ENCODE measurements around the gene MIB1.

Gene MIB1

DNA sequence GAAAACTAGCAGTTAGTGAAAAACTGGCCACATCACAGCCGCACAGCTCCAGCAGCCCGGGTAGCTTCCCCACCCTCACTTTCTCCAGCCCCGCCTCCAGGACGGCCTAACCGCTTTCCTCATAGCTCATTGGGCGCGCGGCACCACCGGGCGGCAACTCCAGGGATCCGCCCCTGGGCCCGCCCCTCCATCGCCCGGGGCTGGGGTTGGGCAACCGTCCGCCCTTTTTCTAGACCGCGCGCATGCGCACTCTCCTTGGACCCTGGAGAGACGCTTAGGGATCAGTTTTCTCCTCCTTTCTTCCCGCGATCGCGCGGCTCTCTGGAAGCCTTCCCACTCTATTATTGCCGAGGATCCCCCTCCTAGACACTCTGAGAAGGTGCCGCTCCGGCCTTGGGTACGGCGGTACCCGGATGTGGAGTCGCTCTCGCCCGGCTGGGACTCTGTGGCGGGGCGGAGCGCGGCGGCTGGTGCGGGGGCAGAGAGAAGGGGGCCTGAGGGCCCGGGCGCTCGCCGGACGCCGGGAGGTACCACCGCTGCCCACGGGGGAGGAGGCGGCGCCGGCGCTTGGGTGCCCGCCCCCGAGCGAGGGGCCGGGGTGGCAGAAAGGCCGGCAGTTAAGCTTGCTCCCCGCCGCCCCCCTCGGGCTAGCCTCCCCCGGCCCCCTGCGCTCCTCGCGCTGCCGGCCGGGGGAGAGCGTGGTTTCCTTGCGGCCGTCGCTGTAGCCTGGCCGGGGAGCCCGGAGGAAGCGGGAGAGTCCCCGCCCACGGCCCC, at the start of gene MIB1:
Gene MIB1, plus strand, starts transcription at position 255 of the 774 bp plus-strand sequence. CDS start 792 bp downstream, outside the sequence.
- CTCF ChIA-PET, result interaction anchor here (0.8 to 1.8 kb wide), 9 partner anchors 10 to 140 kb away, joined by 3 to 7 read pairs (median 4); partner anchors contain the start of genes ABHD3 and ESCO1
- POLR2A ChIA-PET, result interaction anchor here (0.6 to 0.9 kb wide), 6 partner anchors 11 to 1394 kb away, joined by 3 to 7 read pairs (median 4); partner anchors contain the start of genes ABHD3 and ESCO1
- peak; percentile 97 for DNase-seq (ENCODE audit: extremely low spot score)
- TF ChIP-seq, protein P1, sequence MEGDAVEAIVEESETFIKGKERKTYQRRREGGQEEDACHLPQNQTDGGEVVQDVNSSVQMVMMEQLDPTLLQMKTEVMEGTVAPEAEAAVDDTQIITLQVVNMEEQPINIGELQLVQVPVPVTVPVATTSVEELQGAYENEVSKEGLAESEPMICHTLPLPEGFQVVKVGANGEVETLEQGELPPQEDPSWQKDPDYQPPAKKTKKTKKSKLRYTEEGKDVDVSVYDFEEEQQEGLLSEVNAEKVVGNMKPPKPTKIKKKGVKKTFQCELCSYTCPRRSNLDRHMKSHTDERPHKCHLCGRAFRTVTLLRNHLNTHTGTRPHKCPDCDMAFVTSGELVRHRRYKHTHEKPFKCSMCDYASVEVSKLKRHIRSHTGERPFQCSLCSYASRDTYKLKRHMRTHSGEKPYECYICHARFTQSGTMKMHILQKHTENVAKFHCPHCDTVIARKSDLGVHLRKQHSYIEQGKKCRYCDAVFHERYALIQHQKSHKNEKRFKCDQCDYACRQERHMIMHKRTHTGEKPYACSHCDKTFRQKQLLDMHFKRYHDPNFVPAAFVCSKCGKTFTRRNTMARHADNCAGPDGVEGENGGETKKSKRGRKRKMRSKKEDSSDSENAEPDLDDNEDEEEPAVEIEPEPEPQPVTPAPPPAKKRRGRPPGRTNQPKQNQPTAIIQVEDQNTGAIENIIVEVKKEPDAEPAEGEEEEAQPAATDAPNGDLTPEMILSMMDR (IDR thresholded peaks at IDR 0.05; ENCODE audit: control extremely low read depth, extremely low read depth, low read depth, missing control alignments), result no peak

DNA sequence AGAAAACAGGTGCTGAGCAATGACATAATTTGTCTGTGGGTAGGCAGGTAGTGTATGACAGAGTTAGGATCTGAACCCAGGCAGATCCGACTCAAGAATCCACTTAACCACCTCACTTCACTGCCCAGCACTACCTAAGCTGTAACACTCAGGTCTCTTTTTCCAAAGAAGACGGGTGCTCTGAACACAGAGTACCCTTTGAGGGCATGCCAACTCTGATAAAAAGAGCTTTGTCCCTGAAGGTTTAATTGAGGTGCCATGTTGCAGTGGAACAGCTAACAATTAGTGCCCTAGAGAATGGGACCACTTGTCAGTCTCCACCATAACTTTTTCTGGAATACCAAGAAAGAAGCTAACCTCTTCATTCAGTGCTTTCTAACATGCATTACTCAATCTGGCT, 47.3 kb upstream of the MIB1 start:
- TF ChIP-seq, protein P1 (IDR thresholded peaks at IDR 0.05; ENCODE audit: control extremely low read depth, extremely low read depth, low read depth, missing control alignments), result no peak
- CTCF ChIA-PET, result interaction anchor here (1.4 to 2.6 kb wide), 4 partner anchors 8 to 15 kb away, joined by 4 to 7 read pairs (median 6); partner anchors contain the start of gene ABHD3
- POLR2A ChIA-PET, result interaction anchor here (0.7 kb wide), 1 partner anchor 11 kb away, joined by 3 read pairs; the partner anchor contains the start of gene ABHD3
- no peak for DNase-seq (ENCODE audit: extremely low spot score)

DNA sequence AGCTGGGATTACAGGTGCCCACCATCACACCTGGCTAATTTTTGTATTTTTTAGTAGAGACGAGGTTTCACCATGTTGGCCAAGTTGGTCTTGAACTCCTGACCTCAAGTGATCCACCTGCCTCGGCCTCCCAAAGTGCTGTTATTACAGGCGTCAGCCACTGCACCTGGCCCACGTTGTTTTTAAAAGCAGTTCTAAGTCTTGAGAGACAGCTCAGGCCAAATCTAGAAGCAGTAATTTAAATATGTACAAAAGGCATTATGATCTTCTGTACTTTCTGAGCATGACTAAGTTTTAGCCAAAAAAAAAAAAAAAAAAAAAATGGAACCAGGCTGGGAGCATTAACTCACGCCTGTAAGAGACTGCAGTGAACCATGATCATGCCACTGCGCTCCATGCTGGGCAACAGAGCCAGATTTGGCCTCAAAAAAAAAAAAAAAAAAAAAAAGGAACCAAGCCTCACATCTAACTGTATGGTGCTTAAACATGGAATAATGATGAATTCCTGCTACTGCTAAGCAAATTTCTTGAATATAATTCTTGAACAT, 40.0 kb upstream of the MIB1 start:
- ChIA-PET CTCF (interaction anchor here (1.2 to 1.5 kb wide), 2 partner anchors 7 to 9 kb away, joined by 4 read pairs; no protein-coding TSS in a partner anchor), POLR2A (no interaction called here)
- no peak for DNase-seq (ENCODE audit: extremely low spot score)
- TF ChIP-seq, protein P1 (IDR thresholded peaks at IDR 0.05; ENCODE audit: control extremely low read depth, extremely low read depth, low read depth, missing control alignments), result no peak

DNA sequence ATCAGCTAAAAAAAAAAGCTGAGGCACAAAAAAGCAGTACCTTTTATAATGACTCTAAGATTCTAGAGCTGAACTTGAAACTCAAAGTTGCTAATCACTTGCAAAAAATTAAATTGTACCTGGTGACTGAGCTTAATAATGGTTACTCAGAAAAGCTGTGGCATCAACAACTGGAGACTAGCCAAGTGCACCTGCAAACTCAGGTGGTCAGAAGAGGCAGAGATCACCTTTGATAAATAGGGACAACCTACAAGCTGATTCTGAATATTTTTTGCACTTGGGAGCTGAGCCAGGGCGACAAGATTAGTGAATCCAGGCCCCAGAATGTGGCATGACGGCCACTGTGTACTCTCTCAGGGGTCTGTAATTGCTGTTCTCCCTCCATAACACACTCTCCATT, 39.0 kb upstream of the MIB1 start:
- TF ChIP-seq, protein P1 (IDR thresholded peaks at IDR 0.05; ENCODE audit: control extremely low read depth, extremely low read depth, low read depth, missing control alignments), result no peak
- CTCF ChIA-PET, result interaction anchor here (0.9 to 1.5 kb wide), 5 partner anchors 8 to 101 kb away, joined by 3 to 5 read pairs (median 4); partner anchors contain the start of gene ESCO1
- POLR2A ChIA-PET, result no interaction called here
- DNase-seq (ENCODE audit: extremely low spot score), result no peak

DNA sequence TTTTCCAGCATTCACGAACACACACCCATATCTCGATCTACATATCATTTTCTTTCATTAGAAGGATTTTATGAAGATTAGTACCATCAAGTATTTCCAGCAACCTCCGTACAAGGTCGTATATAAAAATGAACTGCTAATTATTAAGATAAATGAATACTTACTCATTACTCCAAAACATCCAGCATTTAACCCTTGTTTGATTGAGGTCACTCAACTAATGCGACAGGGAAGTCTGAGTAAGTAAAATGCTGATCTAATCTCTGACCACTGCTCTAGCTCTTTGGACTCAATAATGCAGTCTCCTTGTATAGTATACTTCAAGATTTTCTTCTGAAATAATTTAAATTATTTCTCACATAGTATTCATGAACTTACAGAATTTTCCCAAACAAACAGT, 38.0 kb upstream of the MIB1 start:
- DNase-seq (ENCODE audit: extremely low spot score), result no peak
- ChIA-PET POLR2A (interaction anchor here (0.7 kb wide), 1 partner anchor 151 kb away, joined by 7 read pairs; no protein-coding TSS in a partner anchor), CTCF (interaction anchor here (2.6 kb wide), 1 partner anchor 90 kb away, joined by 8 read pairs; the partner anchor contains the start of gene SNRPD1)
- TF ChIP-seq, protein P1 (IDR thresholded peaks at IDR 0.05; ENCODE audit: control extremely low read depth, extremely low read depth, low read depth, missing control alignments), result no peak

DNA sequence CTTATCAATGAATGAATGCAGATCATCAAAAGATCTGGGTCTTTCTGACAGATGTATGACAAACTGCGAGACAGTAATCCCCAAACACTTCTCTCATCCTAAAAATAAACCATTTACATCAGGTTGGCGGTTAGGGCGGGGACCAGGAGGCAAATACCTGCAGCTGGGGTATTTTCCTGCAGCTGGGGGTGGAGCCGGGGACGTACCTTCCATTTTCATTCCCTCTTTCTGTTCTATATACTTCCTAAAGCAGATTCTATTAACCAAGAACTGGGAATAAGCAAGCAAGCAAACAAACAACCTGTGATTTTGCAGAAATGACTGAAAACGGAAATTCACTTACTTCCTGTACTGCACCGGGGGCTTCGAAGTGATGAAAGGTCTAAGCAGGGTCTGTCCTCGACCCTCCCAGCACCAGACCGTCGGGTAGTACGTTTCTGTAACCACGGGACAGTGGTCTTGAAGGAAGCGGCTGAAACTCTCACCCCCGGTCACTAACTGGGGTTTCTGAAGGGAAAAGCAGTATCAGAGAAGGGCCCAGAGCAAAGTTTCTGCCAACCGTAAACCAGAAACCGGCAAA, 37.3 kb upstream of the MIB1 start:
- TF ChIP-seq, protein P1 (IDR thresholded peaks at IDR 0.05; ENCODE audit: control extremely low read depth, extremely low read depth, low read depth, missing control alignments), result no peak
- ChIA-PET POLR2A (interaction anchor here (0.7 to 1.9 kb wide), 2 partner anchors 103 to 151 kb away, joined by 7 read pairs; partner anchors contain the start of gene ESCO1), CTCF (interaction anchor here (0.9 to 2.6 kb wide), 3 partner anchors 12 to 103 kb away, joined by 3 to 8 read pairs (median 4); partner anchors contain the start of genes ESCO1 and SNRPD1)
- peak; percentile 51 for DNase-seq (ENCODE audit: extremely low spot score)

All from GM10248 (cell line).